C4-2B (cell line): ENCODE results near the gene PCYT1A.

ENCODE experiments used
- ZFX ChIP-seq: fragments of 450-650 bp; IDR thresholded peaks from 2 replicates; pipeline ENCODE4 v1.6.1; 2017
- TF ChIP-seq, protein P1 (sequence below): fragments of 450-650 bp; conservative IDR thresholded peaks from 2 replicates; pipeline ENCODE4 v1.5.1; 2017; ENCODE audit warnings: mild to moderate bottlenecking

DNA sequence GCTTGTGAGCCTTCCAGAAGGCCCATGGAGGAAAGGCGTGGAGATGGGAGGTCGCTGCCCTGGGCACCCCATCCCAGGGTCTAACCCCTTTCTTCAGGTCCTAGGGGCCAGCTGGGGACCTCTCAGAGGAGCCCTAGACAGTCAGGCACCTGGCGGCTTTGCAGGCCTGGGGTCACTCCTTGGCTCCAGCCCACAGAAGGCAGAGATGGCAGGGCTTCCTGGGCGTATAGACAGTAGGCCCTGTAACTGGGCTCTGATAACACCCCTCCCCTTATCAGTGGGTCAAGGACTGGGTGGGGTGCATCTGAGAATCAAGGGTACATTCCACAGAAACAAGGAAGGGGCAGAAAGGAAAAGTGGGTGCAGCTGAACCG is 93.0 kb downstream of the PCYT1A start:
- TF ChIP-seq, protein P1, sequence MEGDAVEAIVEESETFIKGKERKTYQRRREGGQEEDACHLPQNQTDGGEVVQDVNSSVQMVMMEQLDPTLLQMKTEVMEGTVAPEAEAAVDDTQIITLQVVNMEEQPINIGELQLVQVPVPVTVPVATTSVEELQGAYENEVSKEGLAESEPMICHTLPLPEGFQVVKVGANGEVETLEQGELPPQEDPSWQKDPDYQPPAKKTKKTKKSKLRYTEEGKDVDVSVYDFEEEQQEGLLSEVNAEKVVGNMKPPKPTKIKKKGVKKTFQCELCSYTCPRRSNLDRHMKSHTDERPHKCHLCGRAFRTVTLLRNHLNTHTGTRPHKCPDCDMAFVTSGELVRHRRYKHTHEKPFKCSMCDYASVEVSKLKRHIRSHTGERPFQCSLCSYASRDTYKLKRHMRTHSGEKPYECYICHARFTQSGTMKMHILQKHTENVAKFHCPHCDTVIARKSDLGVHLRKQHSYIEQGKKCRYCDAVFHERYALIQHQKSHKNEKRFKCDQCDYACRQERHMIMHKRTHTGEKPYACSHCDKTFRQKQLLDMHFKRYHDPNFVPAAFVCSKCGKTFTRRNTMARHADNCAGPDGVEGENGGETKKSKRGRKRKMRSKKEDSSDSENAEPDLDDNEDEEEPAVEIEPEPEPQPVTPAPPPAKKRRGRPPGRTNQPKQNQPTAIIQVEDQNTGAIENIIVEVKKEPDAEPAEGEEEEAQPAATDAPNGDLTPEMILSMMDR, result no peak
- no peak for TF ChIP-seq ZFX
